Stimulated activated CD8-positive, alpha-beta memory T cell treated with anti-CD3 and anti-CD28 coated beads, Interleukin-15, amount 100 ng/mL, for 4 hours (primary cell): ENCODE data around the gene MED15.
A peak's percentile ranks its signal among the peaks of the same experiment; 100 is the strongest.
"Not testable (repeated sequence)": the region's sequence is repeated elsewhere in the genome, so short reads cannot be mapped to it uniquely, and the experiment has no call there.

ENCODE experiments used
- DNase-seq, 2 donors: peaks; one replicate each; pipeline ENCODE4 v3.0.0-alpha.2; 2020; ENCODE audit warnings: low read depth in 2 of 2

Gene MED15

DNA sequence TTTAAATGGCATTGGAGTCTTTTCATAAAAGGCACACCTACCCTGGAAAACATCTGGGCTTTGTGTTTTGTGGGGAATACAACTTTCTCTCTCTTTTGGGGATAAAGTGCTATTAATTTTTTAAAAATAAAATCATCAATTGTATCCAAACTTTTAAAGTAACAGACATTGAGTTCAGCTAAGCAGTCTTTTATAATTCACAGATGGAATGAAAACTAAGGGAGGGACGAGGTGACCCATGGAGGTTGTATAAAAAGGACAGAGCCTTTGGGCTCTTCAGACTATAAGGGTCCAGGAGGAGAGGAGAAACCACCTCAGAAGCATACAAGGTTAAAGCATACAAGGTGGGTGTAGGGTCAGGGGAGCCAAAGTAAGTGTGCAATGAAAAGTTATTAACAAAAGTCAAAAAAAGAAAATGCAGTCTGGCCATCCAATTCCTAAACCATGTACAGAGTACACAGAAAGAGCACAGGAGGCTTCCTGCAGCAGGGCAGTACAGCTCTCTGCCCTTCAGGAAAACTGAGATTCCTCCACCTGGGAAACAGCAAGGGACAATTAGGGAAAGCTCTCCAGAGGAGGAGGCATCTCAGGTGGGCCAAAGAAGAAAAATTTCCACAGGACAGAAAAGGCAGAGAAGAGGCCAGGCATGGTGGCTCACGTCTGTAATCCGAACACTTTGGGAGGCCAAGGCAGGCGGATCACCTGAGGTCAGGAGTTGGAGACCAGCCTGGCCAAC is 22.3 kb upstream of the MED15 start:
- DNase-seq: no peak

DNA sequence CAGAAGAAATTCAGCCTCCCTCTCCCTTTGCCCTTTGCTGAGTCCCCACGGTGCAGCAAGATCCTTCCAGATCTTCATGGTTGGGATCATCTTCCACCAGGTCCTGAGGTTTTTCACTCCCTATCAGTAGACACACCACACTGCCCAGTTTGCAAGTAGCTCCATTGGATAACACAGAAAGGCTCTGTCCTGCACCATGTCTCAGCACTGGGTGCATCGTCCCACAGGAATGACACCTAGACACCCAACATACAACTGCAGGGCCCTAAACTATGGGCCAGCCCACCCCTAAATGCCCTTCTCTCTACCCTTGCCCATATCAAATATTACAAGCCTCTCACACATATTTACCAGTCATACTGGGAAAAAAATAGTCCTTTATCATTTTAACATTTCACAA is 21.2 kb upstream of the MED15 start:
- DNase-seq: no peak

DNA sequence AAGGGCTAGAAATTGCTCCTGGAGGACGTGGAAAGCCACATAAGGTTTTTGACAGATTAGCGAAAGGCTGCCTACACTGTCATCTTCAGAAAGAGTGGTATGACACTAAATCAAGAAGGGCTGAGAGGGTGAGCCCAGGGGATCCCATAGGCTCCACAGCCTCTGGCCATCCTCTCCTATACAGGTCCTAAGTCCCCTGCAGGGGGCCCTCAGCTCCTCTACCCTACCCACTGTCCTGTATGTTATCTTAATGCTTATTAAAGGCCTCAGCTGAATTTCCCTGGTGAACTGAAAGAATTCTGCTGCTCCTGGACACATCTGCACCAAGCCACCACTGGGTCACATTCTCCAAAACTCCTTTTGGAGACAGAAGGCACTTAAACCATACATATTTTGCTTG is 19.7 kb upstream of the MED15 start:
- DNase-seq: no peak

DNA sequence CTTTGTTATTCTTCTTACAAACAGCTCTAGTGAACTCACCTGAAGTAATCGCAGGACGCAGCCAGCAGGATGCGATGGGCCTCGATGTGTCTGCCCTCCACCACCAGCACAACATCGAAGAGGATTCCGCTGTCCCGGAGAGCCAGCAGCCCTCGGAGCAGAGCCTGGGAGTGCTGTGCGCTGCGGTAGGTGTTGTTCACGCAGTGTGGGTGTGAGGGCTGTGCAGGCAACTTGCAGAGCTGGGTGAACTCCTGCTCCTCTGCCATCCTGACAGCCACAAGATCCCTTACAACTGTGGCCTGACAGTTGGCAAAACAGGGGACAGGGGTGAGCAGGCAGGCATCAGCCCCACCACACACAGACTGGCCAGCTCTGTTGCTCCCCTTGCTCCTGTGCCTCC is 18.5 kb upstream of the MED15 start:
- DNase-seq: no peak

DNA sequence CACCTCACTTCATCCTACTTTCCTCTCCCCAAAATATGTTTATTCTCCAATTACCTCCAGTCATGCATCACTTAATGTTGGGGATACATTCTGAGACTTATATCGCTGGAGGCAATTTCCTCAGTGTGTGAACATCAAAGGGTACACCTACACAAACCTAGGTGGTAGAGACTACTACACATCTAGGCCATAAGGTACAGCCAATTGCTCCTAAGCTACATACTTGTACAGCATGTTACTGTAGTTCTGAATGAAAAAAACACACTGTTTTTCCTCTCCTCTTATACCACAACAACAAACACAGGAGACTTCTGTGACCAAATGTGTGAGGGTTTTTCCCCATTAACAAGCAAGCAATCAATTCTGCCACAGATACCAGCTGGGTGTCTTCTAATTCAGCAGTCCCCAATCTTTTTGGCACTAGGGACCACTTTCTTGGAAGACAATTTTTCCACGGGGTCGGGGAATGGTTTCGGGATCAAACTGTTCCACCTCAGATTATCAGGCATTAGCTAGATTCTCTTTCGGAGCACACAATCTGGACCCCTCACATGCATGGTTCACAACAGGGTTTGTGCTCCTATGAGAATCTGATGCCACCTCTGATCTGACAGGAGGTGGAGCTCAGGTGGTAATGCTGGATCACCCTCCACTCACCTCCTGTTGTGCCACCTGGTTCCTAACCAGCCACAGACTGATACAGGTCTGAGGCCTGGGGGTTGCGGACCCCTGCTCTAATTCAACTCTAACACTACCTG is 17.0 kb upstream of the MED15 start:
- DNase-seq: no peak

DNA sequence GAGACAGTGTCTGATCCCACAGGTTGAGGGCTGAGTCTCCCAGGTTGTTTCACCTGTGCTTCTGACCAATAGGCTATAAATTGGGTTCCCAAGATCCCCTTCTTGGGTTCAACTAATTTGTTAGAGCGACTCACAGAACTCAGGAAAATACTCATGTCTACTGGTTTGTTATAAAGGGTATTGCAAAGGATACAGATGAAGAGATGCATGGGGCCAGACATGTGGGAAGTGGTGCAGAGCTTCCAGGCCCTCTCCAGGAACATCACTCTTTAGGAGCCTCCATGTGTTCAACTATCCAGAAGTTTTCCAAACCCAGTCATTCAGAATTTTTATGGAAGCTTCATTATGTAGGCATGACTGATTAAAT is 16.5 kb upstream of the MED15 start:
- no peak for DNase-seq

DNA sequence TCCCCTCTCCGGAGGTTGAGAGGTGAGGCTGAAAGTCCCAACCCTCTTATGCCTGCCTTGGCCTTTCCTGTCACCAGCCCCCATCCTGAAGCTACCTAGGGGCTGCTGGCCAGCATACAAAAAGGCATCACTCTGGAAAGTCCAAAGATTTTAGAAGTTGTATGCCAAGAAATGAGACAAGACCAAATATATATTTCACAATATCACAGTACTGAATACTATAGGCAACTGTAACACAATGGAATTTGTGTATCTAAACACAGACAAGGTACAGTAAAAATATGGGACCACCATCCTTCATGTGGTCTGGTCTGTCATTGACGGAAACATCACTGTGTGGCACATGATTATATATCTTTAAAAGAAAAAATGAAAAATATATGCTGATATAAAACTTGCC is 16.1 kb upstream of the MED15 start:
- no peak for DNase-seq

DNA sequence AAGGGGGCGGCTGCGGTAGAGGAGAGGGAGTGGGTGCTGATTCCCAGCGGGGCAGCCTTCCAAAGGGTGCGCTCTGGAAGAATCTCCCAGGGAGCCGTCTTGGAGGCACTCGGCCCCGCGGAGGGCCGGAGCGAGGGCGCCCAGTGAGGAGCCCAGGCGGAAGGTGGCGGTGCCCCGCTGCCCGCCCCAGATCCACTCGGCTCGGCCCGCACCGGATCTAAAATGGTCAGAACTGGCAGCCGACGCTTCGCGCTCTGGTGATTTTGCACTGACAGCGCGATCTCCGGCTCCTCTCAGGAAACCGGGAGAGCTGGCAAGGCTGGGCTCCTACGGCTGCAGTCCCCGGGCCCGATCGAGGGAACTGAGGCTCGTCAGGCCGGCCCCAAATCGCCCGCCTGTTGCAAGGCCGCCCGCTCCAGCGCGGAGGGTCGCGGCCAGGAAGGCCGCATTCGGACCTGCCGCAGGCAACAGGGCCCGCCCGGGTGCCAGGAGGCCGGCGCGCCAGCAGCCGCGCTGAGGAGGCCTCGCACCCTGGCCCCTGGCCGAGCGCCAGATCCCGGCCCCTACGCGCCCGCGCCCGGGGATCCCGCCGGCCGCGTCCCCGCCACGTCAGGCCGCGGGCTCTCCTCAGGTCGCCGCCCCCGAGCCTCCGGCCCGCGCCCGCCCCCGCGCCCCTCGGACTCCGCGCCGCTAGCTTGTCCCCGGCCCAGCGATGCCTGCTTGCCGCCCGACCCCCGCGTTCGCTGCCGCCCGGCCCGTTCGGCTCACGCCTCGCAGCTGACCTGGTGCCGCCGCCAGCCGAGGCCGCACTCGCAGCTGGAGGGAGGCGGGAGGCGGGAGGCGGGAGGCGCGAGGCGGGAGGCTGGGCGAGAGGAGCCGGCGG is 12.2 kb upstream of the MED15 start, which contains the start of gene KLHL22:
Gene KLHL22 (minus strand): TSS at position 818 of the 883 bp plus-strand sequence. CDS start 6,584 bp downstream, outside the sequence.
- no peak for DNase-seq

DNA sequence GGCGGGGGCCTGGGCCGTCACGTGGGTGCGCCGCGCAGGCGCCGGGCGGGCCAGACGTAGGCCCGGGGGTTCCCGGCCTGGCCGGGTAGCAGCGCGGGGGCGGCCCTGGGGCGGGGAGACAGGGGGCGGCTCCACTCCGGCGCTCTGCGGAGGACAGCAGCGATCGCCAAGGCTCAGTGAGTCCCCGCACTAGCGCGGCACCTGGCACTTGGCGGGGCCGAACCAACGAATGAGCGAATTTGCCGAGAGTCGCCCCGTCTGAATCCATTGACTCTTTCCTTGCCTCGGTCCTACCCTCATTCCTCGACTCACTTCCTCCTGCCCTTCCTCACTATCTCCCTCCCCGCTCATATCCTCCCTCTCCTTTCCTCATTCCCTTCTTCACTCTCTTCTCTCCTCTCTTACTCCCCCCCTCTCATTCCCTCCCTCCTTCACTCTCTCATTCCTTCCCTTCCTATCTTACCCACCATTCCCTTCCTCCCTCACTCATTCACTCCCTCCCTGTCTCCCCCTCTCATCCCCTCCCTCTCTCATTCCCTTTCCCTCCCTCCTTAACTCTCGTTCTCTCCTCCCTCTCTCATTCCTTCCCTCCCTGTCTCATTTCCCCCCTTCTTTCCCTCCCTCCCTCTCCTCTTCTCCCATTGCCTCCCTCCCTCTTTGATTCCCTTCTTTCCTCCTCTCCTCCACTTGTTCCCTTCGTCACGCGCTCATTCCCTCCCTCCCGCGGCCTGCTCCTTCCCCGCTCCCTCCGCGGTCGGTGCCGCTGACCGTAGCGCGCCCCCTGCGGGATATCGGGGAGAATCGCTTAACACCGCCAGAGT is 11.3 kb upstream of the MED15 start:
- peak; percentile 87 to 91 for DNase-seq

DNA sequence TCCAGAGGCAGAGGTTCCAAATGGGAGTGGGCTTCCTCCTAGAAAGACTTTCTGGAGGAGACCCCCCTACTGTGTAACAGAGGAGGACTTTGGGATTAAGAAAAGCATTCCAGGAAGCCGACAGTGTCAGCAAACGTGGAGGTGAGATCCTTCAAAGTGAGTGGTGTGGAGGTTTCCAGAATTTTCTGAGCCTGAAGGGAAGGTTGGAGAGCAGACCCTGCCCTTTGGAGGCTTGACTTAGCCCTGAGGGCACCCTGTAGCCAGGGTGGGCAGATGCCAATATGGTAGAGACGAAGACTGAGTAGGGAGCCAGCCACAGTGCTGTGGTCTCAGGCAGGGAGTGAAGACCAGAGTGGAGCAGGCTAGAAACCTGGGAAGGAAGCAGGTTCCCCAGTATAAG is 10.0 kb upstream of the MED15 start:
- DNase-seq: no peak

DNA sequence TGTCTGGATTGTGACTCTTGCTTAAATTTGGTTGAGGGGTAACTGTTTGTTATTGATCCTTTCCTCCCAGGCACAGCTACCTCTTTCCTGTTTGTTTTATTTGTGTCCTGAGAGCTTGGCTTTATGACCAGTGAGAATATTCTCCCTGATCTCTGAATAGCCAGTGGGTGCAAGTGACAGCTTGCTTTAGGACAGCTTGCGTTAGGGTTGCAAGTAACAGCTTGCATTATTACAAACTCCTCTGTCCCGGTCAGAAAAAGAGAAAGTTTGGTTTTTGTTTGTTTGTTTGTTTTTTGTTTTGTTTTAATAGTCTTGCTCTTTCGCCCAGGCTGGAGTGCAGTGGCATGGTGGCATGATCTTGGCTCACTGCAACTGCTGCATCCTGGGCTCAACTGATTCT is 8.5 kb upstream of the MED15 start:
- no peak for DNase-seq

DNA sequence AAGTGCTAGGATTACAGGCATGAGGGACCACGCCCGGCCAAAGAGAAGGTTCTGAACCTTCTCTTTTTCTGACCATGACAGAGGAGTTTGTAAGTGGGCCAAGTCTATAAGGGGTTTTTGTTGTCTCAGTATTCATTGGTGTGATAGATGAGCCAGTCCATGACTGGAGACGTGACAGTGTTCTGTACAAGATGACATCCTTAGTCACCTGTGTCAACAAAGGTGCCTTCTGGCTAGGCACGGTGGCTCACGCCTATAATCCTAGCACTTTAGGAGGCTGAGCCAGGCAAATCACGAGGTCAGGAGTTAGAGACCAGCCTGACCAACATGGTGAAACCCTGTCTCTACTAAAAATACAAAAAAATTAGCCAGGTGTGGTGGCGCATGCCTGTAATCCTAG is 7.6 kb upstream of the MED15 start:
- DNase-seq: no peak

DNA sequence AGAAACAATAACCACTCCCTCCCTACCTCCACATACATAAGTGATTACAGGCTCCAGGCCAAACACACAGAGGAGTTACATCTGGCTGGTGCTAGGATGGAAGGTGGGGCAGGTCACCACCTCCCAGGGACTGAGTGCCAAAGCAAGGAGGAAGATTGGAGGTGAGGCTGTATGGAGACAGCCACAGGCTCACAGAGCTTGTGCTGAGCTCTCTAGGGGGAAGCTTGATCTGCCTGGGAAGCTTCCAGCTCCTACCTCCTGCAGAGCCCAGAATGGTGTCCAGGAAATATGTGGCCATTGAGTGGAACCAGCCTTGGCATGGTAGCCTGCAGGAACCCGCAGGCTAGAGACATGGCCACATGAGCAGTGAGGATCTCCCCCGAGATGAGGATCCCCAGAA is 3.6 kb upstream of the MED15 start:
- no peak for DNase-seq

DNA sequence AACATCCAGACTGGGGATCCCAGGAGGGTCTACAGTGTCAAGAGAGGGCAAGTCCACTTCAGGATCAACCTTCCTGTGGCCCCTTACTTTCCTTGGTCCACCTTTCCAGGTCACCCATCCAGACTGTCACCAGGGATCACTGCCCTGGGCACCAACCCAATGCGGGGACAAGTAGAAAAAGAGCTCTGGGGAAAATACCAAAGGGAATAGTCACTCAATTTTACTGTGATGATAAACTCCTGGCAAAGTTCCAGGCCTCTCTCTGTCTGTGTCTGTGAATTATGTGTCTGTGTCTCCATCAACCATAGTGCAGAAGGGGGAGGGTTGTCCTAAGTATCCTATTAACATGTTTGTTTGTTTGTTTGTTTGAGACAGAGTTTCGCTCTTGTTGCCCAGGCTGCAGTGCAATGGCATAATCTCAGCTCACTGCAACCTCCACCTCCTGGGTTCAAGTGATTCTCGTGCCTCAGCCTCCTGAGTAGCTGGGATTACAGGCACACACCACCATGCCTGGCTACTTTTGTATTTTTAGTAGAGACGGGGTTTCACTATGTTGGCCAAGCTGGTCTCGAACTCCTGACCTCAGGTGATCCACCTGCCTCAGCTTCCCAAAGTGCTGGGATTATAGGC is 3.0 kb upstream of the MED15 start:
- DNase-seq: not testable (repeated sequence)

DNA sequence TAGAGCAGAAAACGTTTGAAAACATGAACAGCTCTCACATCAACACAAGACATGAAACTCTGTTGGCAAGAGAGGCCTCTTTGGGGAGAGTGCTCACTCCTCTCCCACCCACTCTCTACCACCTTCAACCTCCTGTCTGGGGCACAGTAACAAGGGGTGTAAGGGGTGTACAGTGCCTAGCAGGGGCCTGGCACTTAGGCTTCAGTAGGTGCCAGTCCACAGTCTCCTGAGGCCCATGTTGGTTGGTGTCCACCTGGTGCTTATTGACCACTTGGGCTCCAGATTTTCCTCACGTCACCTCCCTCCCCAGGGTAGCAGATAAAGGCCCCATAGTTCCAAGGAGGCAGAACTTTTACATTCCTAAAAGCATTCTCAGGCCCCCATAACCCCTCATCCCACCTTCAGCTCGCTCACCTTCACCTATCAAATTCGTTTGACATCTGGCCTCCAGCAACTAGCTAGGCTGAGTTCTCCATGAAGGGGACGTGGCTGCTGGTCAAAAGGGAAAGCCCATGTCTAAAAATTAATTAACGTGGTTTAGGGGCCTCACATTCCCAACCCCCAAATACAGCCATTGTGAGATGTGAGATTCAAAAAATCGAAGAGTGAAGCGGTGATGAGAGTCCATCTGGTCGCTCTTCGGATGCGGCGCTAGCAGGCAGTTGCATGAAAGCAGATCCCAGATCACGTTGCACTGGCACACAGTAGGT is 712 bp upstream of the MED15 start:
- no peak for DNase-seq

DNA sequence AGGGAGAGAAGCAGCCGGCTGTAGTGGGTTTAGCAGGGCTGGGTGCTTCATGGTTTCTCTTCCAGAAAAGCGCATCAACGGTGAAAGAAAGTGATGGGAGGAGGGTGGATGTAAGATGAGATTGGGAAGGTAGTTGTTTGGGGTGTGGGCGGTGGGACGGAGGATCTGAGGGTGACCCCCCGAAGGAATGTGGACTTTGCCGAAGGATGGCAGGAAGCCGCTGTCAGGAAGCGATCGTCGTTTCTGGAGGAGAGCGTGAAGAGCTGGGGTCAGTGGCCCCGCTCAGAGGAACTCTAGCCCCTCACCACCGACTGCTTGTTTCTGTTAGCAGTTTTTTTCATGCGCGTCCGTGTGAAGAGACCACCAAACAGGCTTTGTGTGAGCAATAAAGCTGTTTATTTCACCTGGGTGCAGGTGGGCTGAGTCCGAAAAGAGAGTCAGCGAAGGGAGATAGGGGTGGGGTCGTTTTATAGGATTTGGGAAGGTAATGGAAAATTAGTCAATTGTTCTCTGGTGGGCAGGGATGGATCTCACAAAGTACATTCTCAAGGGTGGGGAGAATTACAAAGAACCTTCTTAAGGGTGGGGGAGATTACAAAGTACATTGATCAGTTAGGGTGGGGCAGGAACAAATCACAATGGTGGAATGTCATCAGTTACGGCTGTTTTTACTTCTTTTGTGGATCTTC is 801 bp downstream of the MED15 start:
- not testable (repeated sequence) for DNase-seq

DNA sequence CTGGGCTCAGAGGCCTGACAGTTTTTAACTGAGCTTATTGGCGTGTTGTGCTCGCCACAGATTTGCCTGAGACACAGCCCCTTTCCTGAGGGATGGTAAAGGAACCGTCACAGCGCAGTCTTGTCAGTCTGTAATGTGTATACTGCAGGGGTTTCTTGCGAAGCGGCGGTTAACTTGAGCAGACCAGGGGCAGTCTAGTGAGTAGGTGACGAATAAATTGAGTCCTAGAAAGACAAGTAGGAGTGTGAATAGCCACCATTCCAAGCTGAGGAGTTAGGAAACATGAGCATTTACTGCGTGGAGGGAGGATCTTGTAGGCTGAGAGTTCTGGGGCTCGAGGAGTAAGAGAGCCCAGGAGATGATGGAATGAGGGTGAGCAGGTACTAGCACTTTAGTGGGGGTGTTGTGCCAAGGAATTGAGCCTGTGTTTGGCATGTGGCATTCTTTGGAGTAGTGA is 1.4 kb downstream of the MED15 start:
- DNase-seq: no peak

DNA sequence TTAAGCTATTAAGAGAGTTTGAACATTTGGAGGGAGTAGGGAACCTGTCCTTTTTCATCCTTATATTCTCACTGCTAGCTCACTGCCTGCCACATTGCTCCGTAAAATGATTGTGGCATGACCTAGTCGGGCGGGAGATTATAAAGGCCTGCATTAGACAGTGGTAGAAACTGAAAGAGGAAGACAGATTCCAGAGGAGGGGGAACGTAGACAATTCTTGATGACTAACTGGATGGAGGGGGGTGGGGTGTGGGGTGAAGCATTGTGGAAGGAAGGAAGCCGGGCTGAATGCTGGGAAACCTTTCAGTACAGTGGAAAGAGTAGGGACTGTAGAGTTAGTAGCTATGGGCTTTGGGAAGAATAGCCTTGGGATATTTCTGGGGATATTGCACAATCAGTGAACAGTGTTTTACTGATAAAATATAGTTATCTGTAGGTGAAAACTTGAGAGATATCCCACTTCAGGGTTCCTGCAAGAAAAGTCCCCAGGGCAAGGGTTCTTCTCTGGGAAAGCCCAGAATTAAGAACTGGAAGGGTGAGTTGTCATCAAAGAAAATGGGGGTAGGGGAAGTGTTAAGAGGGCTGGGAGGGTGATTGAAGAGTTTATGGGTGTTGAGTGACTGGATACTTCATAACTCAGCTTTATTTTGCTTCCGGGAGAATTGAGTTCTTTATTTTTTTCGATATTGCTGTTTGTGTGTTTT is 2.1 kb downstream of the MED15 start:
- DNase-seq: peak; percentile 12 to 47
